ENCODE measurements around the gene MMP23B. TPM values are rescaled to one million over a fixed set of nuclear protein-coding genes. Genes with fewer than 3 reads are reported as not detected.
A peak's percentile ranks its signal among the peaks of the same experiment; 100 is the strongest.

Gene MMP23B
- total and polyA plus RNA-seq, 2 of the 8 experiments (the other 6 are each of a cell fraction or from before 2014, with no cell fraction given), result 9.2 to 14.6 TPM

DNA sequence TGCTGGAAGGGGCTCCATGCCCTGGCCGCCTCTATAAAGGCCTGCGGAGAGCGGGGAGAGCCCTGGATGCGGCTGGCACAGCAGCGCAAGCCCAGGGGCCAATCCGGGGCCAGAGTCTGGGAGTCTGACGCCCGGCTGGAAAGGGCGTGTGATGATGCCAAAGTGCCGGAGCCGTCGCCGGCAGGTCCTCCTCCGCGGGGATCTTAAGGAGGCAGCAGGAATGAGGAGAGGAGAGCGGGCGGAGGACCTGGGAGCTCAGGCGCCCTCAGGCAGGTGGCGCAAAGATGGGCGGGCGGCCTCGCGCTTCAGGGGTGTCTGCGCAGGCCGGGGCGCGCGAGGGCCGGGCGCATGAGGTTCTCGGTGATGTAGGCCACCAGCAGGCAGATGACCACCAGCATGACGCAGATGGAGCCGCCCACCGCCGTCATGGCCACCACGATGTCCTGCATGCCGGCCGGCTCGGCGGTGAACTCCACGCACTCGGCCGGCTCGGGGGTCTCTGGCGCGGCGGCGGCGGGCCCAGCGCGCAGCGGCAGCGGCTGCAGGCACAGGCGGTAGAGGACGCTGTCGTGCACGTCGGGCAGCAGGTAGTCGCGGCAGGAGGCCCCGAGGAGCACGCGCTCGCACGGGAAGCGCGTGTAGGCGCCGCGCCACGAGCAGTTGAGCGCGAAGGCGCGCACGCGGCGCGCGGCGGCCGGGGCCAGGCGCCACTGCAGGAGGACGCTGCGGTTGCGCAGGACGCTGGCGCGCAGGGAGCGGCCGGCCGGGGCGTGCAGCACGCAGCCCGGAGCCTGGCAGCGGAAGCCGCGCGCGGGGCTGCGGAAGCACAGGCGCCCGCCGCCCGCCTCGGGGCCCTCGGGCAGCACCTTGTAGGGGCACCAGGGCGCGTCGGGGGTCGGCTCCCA is 32.7 kb upstream of the MMP23B start:
- peaks cover 2 to 6% of the 10 kb centered on the region in 2 experiments for H4K20me1 ChIP-seq (replicated peaks in 1 of 2; ENCODE audit: control insufficient read depth in 1 of 2, insufficient read depth in 2 of 2, low read length in 2 of 2)
- H2BK20ac ChIP-seq (ENCODE audit: low read length), result no peak overlapping the region
- no peaks in the 10 kb centered on the region for H3K36me3 ChIP-seq (ENCODE audit: control insufficient read depth in 2 of 4, insufficient read depth in 4 of 4, low read length in 3 of 4)
- H4K5ac ChIP-seq (ENCODE audit: insufficient read length, low read depth, low read length), result no peak overlapping the region
- H3K18ac ChIP-seq (ENCODE audit: extremely low read depth, low read length), result peak overlapping the region; percentile 78; the same call in 1 of the 2 replicates
- peaks cover 13 to 41% (median 34%) of the 10 kb centered on the region in 4 experiments for H3K27me3 ChIP-seq (replicated peaks in 1 of 4; ENCODE audit: control insufficient read depth in 3 of 4, extremely low read depth in 1 of 4, insufficient read depth in 3 of 4, low read length in 3 of 4)
- H3K56ac ChIP-seq (replicated peaks; ENCODE audit: insufficient read length, low read depth, low read length), result no peak overlapping the region
- H2AFZ ChIP-seq (ENCODE audit: low read length), result peak overlapping the region; percentile 15; the same call in 1 of the 2 replicates
- H4K8ac ChIP-seq (ENCODE audit: extremely low read depth, insufficient read depth, low read length), result peak overlapping the region; percentile 71
- H2BK120ac ChIP-seq (replicated peaks; ENCODE audit: low read depth, low read length), result no peak overlapping the region
- no peaks in the 10 kb centered on the region for H3K79me2 ChIP-seq (ENCODE audit: control insufficient read depth in 1 of 2, insufficient read depth in 2 of 2, low read length in 2 of 2)
- H3K4me2 ChIP-seq (ENCODE audit: insufficient read depth in 1 of 2, low read depth in 2 of 2, low read length in 2 of 2), result peak overlapping the region; percentile 52 to 86
- H3K23ac ChIP-seq (ENCODE audit: insufficient read length), result no peak overlapping the region
- peak overlapping the region; percentile 27; the same call in 1 of the 2 replicates for H2BK12ac ChIP-seq (ENCODE audit: low read depth, low read length)
- H4K91ac ChIP-seq (replicated peaks; ENCODE audit: insufficient read length, low read length), result peak overlapping the region; percentile 74
- H3K23me2 ChIP-seq (ENCODE audit: low read depth, low read length), result peaks cover 16% of the 10 kb centered on the region; the same call in 1 of the 2 replicates
- no peaks in the 10 kb centered on the region for H3K9me3 ChIP-seq (ENCODE audit: insufficient read depth in 2 of 2, low read depth in 1 of 2, low read length in 1 of 2)
- H3K4me1 ChIP-seq (replicated peaks in 1 of 4; ENCODE audit: control insufficient read depth in 3 of 4, insufficient read depth in 4 of 4, low read length in 3 of 4), result peaks cover 0 to 24% (median 18%) of the 10 kb centered on the region in 4 experiments; a peak in 6 of 7 replicates
- ChIA-PET CTCF (ENCODE audit: partially characterized antibody) (interaction anchor here (0.9 to 3.1 kb wide), 7 partner anchors 10 to 300 kb away, joined by 3 to 18 read pairs (median 6); no protein-coding TSS in a partner anchor), POLR2A (ENCODE audit: partially characterized antibody) (interaction anchor here (0.7 to 2.7 kb wide), 6 partner anchors 12 to 41 kb away, joined by 3 to 10 read pairs (median 6); partner anchors contain the start of genes MIB2 and SSU72)
- whole genome bisulfite sequencing, 2 experiments (ENCODE audit: extremely low coverage in 1 of 2, insufficient coverage in 1 of 2, insufficient read length in 1 of 2, insufficient replicate concordance in 2 of 2, low coverage in 1 of 2, low lambda C conversion rate in 2 of 2, missing lambda C conversion rate in 1 of 2), result 13% methylated on average over 86 of the region's 111 CpGs; no CpG with 5 or more reads in 1 of the 2 experiments
- H3K14ac ChIP-seq (ENCODE audit: insufficient read length), result no peak overlapping the region
- no peak for FAIRE-seq
- DNase-seq (ENCODE audit: low read depth in 1 of 2, low spot score in 2 of 2), result peak in 1 of 2 experiments; percentile 82
- H2BK15ac ChIP-seq (ENCODE audit: low read length), result no peak overlapping the region; the same call in 1 of the 2 replicates
- no peak overlapping the region for H2BK5ac ChIP-seq (ENCODE audit: low read depth, low read length)
- H3K4me3 ChIP-seq (ENCODE audit: extremely low read depth in 1 of 4, insufficient read depth in 2 of 4, low read depth in 3 of 4, low read length in 4 of 4), result peak overlapping the region; percentile 28 to 63 (median 36)
- no peak overlapping the region for H3K27ac ChIP-seq (ENCODE audit: low read depth, low read length)
- H3K79me1 ChIP-seq (ENCODE audit: low read depth, low read length), result no peaks in the 10 kb centered on the region
- 0 out of 2 replicates have a peak overlapping the region, but pooled peaks have one; percentile 13 for H2AK5ac ChIP-seq (ENCODE audit: low read depth, low read length)
- no peak overlapping the region for H3K4ac ChIP-seq (replicated peaks; ENCODE audit: insufficient read length, low read depth, low read length)
- peak overlapping the region in 1 of 4 experiments; percentile 65; a peak in 1 of 7 replicates for H3K9ac ChIP-seq (replicated peaks in 1 of 4; ENCODE audit: extremely low read depth in 1 of 4, low read depth in 3 of 4, low read length in 3 of 4)
- TF ChIP-seq, protein P1, sequence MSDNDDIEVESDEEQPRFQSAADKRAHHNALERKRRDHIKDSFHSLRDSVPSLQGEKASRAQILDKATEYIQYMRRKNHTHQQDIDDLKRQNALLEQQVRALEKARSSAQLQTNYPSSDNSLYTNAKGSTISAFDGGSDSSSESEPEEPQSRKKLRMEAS (IDR thresholded peaks at IDR 0.05), result peak; percentile 93
- TF ChIP-seq KDM4A (IDR thresholded peaks at IDR 0.05; ENCODE audit: low read depth, low read length, severe bottlenecking), result peak; percentile 71
- TF ChIP-seq, protein P2, sequence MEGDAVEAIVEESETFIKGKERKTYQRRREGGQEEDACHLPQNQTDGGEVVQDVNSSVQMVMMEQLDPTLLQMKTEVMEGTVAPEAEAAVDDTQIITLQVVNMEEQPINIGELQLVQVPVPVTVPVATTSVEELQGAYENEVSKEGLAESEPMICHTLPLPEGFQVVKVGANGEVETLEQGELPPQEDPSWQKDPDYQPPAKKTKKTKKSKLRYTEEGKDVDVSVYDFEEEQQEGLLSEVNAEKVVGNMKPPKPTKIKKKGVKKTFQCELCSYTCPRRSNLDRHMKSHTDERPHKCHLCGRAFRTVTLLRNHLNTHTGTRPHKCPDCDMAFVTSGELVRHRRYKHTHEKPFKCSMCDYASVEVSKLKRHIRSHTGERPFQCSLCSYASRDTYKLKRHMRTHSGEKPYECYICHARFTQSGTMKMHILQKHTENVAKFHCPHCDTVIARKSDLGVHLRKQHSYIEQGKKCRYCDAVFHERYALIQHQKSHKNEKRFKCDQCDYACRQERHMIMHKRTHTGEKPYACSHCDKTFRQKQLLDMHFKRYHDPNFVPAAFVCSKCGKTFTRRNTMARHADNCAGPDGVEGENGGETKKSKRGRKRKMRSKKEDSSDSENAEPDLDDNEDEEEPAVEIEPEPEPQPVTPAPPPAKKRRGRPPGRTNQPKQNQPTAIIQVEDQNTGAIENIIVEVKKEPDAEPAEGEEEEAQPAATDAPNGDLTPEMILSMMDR (IDR thresholded peaks at IDR 0.05; ENCODE audit: control extremely low read depth in 1 of 3, insufficient read depth in 1 of 3, low read depth in 1 of 3, low read length in 3 of 3), result peak in 2 of 3 experiments; percentile 55 to 65; a peak in 3 of 4 replicates
- no peak for TF ChIP-seq ZNF274 (IDR thresholded peaks at IDR 0.05; ENCODE audit: borderline replicate concordance, extremely low read depth, low read length)
- TF ChIP-seq SRF (IDR thresholded peaks at IDR 0.05; ENCODE audit: low read depth, low read length), result no peak
- peak; percentile 73; the same call in 1 of the 2 replicates for TF ChIP-seq RBBP5 (IDR thresholded peaks at IDR 0.05; ENCODE audit: borderline replicate concordance, low read depth, low read length)
